ENCODE measurements around the gene CNTN1.

The CNTN1 gene

DNA sequence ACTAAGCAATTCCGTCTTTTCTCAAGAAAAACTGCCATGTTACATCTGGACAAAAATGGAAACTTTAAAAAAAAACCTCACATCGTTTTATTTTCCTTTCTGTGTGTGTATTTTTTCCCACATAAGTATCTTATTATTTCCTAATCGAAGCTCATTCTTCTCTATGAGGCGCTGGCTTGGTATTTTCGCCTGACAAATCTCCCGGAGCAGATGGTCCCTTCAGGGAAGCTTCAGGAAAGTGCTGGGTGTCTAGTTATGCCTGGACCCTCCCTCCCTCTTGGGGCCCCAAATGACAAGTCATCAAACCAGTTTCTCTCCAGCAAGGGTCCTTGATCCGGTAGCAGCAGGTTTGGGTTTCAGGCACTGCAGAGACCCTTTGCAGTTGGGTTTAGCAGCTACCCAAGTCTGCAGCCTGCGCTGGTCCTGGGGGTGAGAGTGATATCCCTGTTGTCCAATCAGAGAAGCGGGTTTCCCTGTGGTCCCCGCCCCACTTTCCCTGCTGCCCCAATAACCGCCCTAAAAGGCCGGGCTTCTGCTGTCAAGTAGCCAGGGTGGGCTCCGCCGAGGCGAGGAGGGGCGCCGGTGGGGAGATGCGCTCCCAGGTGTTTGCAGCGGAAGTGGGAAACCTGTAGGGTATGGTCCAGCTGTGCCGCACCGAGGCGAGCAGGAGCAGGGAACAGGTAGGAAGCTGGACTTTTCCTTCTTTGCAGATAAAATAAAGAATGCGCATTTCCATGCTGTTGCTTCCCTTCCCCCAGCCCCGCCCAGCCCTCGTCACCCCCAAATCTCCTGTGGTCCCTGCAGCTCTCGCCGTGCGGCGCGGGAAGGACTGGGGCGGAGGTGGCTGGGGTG is at the start of gene CNTN1:
Gene CNTN1 (plus strand): TSS at position 527 of the 852 bp plus-strand sequence.
- peak within 1 kb of the TSS; percentile 4 for H3K4me3 ChIP-seq (replicated peaks; ENCODE audit: low read depth, low read length)
- TF ChIP-seq, protein P1, sequence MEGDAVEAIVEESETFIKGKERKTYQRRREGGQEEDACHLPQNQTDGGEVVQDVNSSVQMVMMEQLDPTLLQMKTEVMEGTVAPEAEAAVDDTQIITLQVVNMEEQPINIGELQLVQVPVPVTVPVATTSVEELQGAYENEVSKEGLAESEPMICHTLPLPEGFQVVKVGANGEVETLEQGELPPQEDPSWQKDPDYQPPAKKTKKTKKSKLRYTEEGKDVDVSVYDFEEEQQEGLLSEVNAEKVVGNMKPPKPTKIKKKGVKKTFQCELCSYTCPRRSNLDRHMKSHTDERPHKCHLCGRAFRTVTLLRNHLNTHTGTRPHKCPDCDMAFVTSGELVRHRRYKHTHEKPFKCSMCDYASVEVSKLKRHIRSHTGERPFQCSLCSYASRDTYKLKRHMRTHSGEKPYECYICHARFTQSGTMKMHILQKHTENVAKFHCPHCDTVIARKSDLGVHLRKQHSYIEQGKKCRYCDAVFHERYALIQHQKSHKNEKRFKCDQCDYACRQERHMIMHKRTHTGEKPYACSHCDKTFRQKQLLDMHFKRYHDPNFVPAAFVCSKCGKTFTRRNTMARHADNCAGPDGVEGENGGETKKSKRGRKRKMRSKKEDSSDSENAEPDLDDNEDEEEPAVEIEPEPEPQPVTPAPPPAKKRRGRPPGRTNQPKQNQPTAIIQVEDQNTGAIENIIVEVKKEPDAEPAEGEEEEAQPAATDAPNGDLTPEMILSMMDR (IDR thresholded peaks at IDR 0.05; ENCODE audit: low read length, missing control alignments) = no peak
- DNase-seq (ENCODE audit: low read depth) = peak; percentile 8

DNA sequence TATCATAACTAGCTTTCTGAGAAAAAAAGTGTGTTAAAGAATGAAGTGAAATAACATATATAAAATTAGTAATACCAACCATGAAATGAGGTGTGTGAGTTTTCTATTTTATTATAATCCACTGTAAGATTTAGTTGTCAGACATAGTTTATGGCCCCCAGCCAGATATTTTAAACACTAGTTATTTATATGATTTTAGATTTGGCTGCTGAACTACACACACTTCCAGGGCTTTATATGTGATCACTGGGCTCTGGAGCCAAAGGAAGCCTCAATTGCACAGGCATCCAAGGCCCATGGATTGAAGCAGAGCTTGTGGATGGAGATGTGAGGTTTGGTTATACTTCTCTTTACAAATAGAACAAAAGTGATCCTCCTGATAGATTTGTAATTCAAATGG is 48.7 kb upstream of the CNTN1 start:
- DNase-seq (ENCODE audit: low read depth) = no peak
- no peak overlapping the region for H3K4me3 ChIP-seq (replicated peaks; ENCODE audit: low read depth, low read length)
- TF ChIP-seq, protein P1 (IDR thresholded peaks at IDR 0.05; ENCODE audit: low read length, missing control alignments) = no peak

DNA sequence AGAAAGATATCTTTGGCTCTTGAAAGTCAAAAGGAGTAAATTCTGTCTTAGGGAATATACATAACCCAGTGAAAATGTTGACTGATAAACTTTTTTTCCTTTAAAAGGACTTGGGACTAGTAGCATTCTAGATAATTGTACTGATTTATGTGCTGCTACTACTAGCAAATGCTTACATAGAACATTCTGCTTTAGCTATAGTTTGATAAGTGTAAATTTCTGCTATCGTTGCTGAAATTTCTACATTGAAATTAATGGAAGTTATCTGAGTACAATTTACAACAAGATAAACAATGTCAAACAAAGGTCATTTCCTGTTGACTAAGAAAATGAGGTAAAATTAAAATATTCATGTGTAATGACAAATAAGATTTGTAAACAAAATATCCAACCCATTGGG is 48.3 kb upstream of the CNTN1 start:
- H3K4me3 ChIP-seq (replicated peaks; ENCODE audit: low read depth, low read length) = no peak overlapping the region
- TF ChIP-seq, protein P1 (IDR thresholded peaks at IDR 0.05; ENCODE audit: low read length, missing control alignments) = no peak
- no peak for DNase-seq (ENCODE audit: low read depth)

DNA sequence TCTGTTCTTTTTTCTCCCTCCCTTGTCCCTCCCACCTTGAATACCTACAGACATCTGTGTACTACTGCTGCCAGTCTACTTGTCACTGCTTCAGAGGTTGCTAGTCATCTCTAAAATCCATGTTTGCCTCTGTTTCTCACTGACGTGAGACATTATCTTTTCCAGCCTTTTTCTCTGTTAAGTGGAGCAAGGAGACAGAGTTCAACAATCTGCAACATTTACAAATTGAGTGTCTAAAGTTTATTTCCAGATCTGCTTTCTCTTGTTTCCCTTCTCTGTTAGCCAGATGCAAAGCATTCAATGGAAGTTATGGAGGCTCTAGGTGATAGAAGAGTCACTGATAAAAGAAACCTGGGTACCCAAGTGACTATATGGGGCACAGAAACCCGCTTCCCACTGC is 47.5 kb upstream of the CNTN1 start:
- H3K4me3 ChIP-seq (replicated peaks; ENCODE audit: low read depth, low read length) = no peak overlapping the region
- DNase-seq (ENCODE audit: low read depth) = no peak
- TF ChIP-seq, protein P1 (IDR thresholded peaks at IDR 0.05; ENCODE audit: low read length, missing control alignments) = no peak

DNA sequence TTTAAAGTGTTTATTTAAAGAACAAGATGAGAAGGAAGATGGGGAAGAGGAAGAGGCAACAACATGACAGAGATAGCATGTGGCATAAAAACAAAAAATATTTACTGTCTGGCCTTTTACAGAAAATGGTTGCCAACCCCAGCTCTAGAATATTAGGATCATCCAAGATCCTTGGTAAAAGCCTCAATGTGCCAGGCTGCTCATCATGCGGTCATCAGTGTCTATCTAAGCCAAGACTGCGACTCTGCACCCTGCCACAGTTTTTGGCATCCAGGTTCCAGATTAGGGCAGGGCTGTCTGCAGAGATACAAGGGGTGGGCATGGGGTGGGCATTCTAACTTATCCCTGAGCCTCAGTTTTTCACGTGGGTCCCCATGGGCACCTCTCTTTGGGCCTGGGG is 46.9 kb upstream of the CNTN1 start:
- H3K4me3 ChIP-seq (replicated peaks; ENCODE audit: low read depth, low read length) = no peak overlapping the region
- TF ChIP-seq, protein P1 (IDR thresholded peaks at IDR 0.05; ENCODE audit: low read length, missing control alignments) = no peak
- DNase-seq (ENCODE audit: low read depth) = no peak

DNA sequence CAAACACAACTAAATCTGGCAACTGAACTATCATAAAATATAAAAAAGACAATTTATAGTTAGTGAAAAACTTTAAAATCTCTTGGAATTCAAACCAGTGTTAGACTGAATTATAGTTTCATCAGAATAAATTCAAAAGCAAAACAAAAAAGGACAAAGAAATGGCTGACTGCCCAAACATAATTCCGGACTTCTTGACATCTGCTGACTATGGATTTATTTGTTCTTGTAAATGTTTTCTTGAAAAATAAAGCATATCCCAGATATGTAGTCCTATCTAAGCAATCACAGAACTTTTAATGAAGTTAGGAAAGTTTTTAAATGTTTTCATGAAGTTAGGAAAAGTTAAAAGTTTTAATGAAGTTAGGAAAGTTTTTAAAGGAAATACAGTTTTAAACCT is 45.8 kb upstream of the CNTN1 start:
- TF ChIP-seq, protein P1 (IDR thresholded peaks at IDR 0.05; ENCODE audit: low read length, missing control alignments) = no peak
- no peak for DNase-seq (ENCODE audit: low read depth)

DNA sequence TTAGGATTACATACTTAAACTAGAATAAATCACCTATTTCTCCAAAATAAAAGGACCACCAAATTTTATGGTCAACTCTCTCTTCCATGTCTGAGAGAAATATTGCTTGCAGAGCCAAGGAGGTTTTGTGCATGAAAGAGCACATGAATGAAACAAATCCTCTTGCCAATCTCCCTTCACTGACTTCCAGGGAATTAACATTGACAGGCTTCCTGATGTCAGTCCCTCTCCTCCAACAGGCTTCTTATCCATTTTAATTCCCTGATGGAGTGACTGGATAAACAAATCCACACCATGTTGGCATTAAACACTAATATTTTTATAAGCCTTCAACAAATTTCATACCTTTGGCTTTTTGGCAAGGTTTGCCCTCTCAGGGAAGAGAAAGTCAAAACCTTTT is 45.3 kb upstream of the CNTN1 start:
- TF ChIP-seq, protein P1 (IDR thresholded peaks at IDR 0.05; ENCODE audit: low read length, missing control alignments) = no peak
- H3K4me3 ChIP-seq (replicated peaks; ENCODE audit: low read depth, low read length) = no peak overlapping the region
- DNase-seq (ENCODE audit: low read depth) = no peak

More for the DNA sequence above, 45.8 kb upstream of the CNTN1 start:
- H3K4me3 ChIP-seq (replicated peaks; ENCODE audit: low read depth, low read length) = no peak overlapping the region
